ENCODE data around the gene SEMA4A. TPM values are rescaled to one million over a fixed set of nuclear protein-coding genes. Genes with fewer than 3 reads are reported as not detected.

Gene SEMA4A
- polyA plus RNA-seq (2012; rRNA removed): 1.3 and 2.3 TPM in 2 replicates
- polyA plus RNA-seq (2012; cell fraction: cytosol; rRNA removed): 0.33 and 0.73 TPM in 2 replicates
- 11.2 and 13.5 TPM in 2 replicates for polyA plus RNA-seq (2012; cell fraction: nucleus; rRNA removed)

GRCh38 chr1:156153362-156153761 lies at the start of gene SEMA4A:
TSS of gene SEMA4A (plus strand) at chr1:156153585. CDS start at chr1:156154579, 994 bp downstream.
- Histone ChIP-seq H3K9me2 (no peaks in the 10 kb centered on the region), H2AFZ (ENCODE audit: low read depth) (no peak within 1 kb of the TSS; the same call in 1 of the 2 replicates), H3K9me3 (no peaks in the 10 kb centered on the region), H3K9ac (no peak within 1 kb of the TSS), H3K4me2 (no peak within 1 kb of the TSS), H3K4me3 (ENCODE audit: low read depth in 2 of 2, low read length in 1 of 2) (no peak within 1 kb of the TSS), H4K20me1 (ENCODE audit: insufficient read depth) (no peaks in the 10 kb centered on the region), H3K36me3 (replicated peaks in 1 of 2; ENCODE audit: control insufficient read depth in 1 of 2, insufficient read depth in 2 of 2, low read length in 1 of 2) (no peaks in the 10 kb centered on the region), H3K27me3 (ENCODE audit: insufficient read depth) (no peaks in the 10 kb centered on the region), H3F3A (replicated peaks; ENCODE audit: insufficient read depth) (peaks cover 3% of the 10 kb centered on the region), H3K79me2 (ENCODE audit: insufficient read depth) (no peaks in the 10 kb centered on the region), H3K27ac (ENCODE audit: low read depth in 2 of 2, low read length in 1 of 2) (no peak within 1 kb of the TSS), H3K4me1 (ENCODE audit: control insufficient read depth in 1 of 2, insufficient read depth in 2 of 2, low read depth in 1 of 2, low read length in 1 of 2) (no peaks in the 10 kb centered on the region)
- TF ChIP-seq, protein P1, sequence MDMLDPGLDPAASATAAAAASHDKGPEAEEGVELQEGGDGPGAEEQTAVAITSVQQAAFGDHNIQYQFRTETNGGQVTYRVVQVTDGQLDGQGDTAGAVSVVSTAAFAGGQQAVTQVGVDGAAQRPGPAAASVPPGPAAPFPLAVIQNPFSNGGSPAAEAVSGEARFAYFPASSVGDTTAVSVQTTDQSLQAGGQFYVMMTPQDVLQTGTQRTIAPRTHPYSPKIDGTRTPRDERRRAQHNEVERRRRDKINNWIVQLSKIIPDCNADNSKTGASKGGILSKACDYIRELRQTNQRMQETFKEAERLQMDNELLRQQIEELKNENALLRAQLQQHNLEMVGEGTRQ (IDR thresholded peaks at IDR 0.05; ENCODE audit: borderline replicate concordance, low read depth, low read length): no peak
- TF ChIP-seq MAX (IDR thresholded peaks at IDR 0.05; ENCODE audit: low read depth) (no peak), NRF1 (IDR thresholded peaks at IDR 0.05; ENCODE audit: low read depth, low read length) (no peak), SIN3A (IDR thresholded peaks at IDR 0.05; ENCODE audit: borderline replicate concordance, low read depth, low read length) (no peak), POLR2AphosphoS5 (IDR thresholded peaks at IDR 0.05; ENCODE audit: low read depth, low read length) (no peak), IRF3 (IDR thresholded peaks at IDR 0.05; ENCODE audit: low read depth, low read length) (no peak), EP300 (IDR thresholded peaks at IDR 0.05; ENCODE audit: borderline replicate concordance in 1 of 2, low read depth in 1 of 2, low read length in 1 of 2) (no peak), RAD21 (IDR thresholded peaks at IDR 0.05; ENCODE audit: low read length) (no peak), MEF2A (IDR thresholded peaks at IDR 0.05; ENCODE audit: borderline replicate concordance, low read depth) (no peak), JUND (IDR thresholded peaks at IDR 0.05) (no peak)
- POLR2A ChIA-PET: no interaction called here
- WGBS (ENCODE audit: low lambda C conversion rate): 82% methylated on average over 8 of the region's 10 CpGs
- DNase-seq: no peak
- CTCF ChIA-PET: interaction anchor here (0.6 to 2.5 kb wide), 4 partner anchors 11 to 106 kb away, joined by 3 to 10 read pairs (median 3); no protein-coding TSS in a partner anchor

DNA sequence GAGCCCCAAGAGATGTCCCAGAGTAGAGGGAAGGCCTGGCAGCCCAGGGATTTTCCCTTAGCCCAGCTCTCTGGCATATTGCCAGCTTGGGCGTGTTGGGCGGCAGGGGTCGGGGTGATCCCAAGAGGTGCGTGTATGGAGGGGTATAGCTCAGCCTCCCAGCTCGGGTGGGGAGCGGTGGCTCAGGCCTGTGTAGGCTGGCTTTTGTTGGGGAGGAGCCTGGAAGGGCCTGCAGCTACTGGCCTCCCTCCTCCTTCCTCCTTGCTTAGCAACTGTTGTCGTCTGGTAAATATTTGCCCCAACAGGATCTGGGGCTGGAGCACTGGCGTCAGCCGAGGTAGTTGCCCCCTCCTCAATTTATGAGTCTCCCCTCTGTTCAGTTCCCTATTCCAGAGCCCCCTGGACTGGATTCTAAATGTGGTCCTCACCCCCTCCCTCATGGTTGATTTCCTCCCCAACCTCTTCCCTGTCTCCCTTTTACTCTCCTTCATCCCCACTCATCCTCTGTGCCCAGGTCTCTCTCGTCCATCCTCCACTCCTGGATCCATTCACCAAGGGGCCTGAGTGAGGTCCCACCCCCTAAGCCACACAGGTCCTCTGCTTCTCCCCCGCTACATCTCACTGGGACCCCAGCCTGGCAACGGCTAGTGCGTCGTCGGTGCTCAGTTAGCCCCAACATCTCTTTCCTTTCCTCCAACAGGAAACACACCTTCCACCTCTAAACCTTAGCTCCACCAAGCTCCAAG lies 49.1 kb upstream of the SEMA4A start:
- TF ChIP-seq NFIC (IDR thresholded peaks at IDR 0.05; ENCODE audit: borderline replicate concordance) (peak; percentile 64), RFX5 (IDR thresholded peaks at IDR 0.05; ENCODE audit: low read length) (peak; percentile 79), REST (IDR thresholded peaks at IDR 0.05; ENCODE audit: low read depth, low read length) (no peak), MXI1 (IDR thresholded peaks at IDR 0.05; ENCODE audit: low read depth, low read length) (0 out of 2 replicates have a peak, but pooled peaks have one; percentile 19)
- Histone ChIP-seq H3K9me2 (no peaks in the 10 kb centered on the region), H3K4me2 (peak overlapping the region; percentile 73), H3K27me3 (ENCODE audit: insufficient read depth) (no peaks in the 10 kb centered on the region), H3K36me3 (replicated peaks in 1 of 2; ENCODE audit: control insufficient read depth in 1 of 2, insufficient read depth in 2 of 2, low read length in 1 of 2) (no peaks in the 10 kb centered on the region), H3K9ac (peak overlapping the region; percentile 89), H3K9me3 (no peaks in the 10 kb centered on the region), H3K27ac (ENCODE audit: low read depth in 2 of 2, low read length in 1 of 2) (peak overlapping the region; percentile 77 to 99), H2AFZ (ENCODE audit: low read depth) (no peak overlapping the region), H3K4me3 (ENCODE audit: low read depth in 2 of 2, low read length in 1 of 2) (no peak overlapping the region), H3K4me1 (ENCODE audit: control insufficient read depth in 1 of 2, insufficient read depth in 2 of 2, low read depth in 1 of 2, low read length in 1 of 2) (peaks cover 58 to 63% of the 10 kb centered on the region in 2 experiments), H4K20me1 (ENCODE audit: insufficient read depth) (no peaks in the 10 kb centered on the region), H3F3A (replicated peaks; ENCODE audit: insufficient read depth) (peaks cover 51% of the 10 kb centered on the region), H3K79me2 (ENCODE audit: insufficient read depth) (peaks cover 40% of the 10 kb centered on the region)
- ChIA-PET CTCF (interaction anchor here (1.4 to 29.6 kb wide), 4 partner anchors 8 to 121 kb away, joined by 4 to 1559 read pairs (median 45); partner anchors contain the start of gene LMNA), POLR2A (interaction anchor here (0.8 to 1.6 kb wide), 2 partner anchors 9 to 19 kb away, joined by 3 to 8 read pairs; partner anchors contain the start of gene LMNA)
- WGBS (ENCODE audit: low lambda C conversion rate): 58% methylated on average over 9 of the region's 15 CpGs
- peak; percentile 81 for DNase-seq
